Keratinocyte (primary cell): ENCODE data around the gene HSPE1. TPM values are rescaled to one million over a fixed set of nuclear protein-coding genes. Genes with fewer than 3 reads are reported as not detected.

Experiments
- DNase-seq: peaks from one replicate; pipeline ENCODE4 v3.0.0-alpha.2; 2011; ENCODE audit warnings: low read depth, missing footprints, low spot score
- FAIRE-seq: peaks from 2 replicates; lab custom pipeline; 2011; peaks lifted over from hg19 to GRCh38; lab: Jason Lieb, UNC
- H2AFZ ChIP-seq: 2 replicates; pipeline ENCODE4 v1.6.0; 2012; ENCODE audit warnings: low read length, control low read depth, inconsistent platforms; ENCODE audit not compliant: control insufficient read depth
- H3K27ac ChIP-seq: 2 replicates; pipeline ENCODE4 v1.5.1; 2011; ENCODE audit warnings: low read length; ENCODE audit not compliant: control insufficient read depth, insufficient read depth
- H3K27me3 ChIP-seq: 3 replicates; pipeline ENCODE4 v1.6.0; 2011; ENCODE audit warnings: low read length; ENCODE audit not compliant: control insufficient read depth, insufficient read depth; ENCODE audit errors: extremely low read depth
- H3K36me3 ChIP-seq, 2 experiments: 2 replicates in 1 of 2; 3 replicates in 1 of 2; pipeline ENCODE4 v1.5.1; 2011; ENCODE audit warnings: low read length in 2 of 2, mild to moderate bottlenecking in 1 of 2; ENCODE audit not compliant: control insufficient read depth in 2 of 2, insufficient read depth in 2 of 2; ENCODE audit errors: extremely low read depth in 1 of 2
- H3K4me1 ChIP-seq: 3 replicates; pipeline ENCODE4 v1.5.1; 2011; ENCODE audit warnings: low read length; ENCODE audit not compliant: control insufficient read depth, insufficient read depth; ENCODE audit errors: extremely low read depth
- H3K4me2 ChIP-seq: 3 replicates; pipeline ENCODE4 v1.6.0; 2011; ENCODE audit warnings: low read depth, low read length; ENCODE audit not compliant: control insufficient read depth, insufficient read depth; ENCODE audit errors: extremely low read depth
- H3K4me3 ChIP-seq, 3 experiments: fragments of 200-600 bp in 1 of 3; sonication (generic) in 1 of 3; 2 replicates in 2 of 3; 3 replicates in 1 of 3; pipeline ENCODE4 v1.5.1; 2011 to 2016; ENCODE audit warnings: low read length in 3 of 3, mild to moderate bottlenecking in 3 of 3, control low read depth in 2 of 3, inconsistent platforms in 1 of 3, low read depth in 1 of 3, mixed read lengths in 1 of 3, mixed run types in 1 of 3, moderate library complexity in 1 of 3; ENCODE audit not compliant: control insufficient read depth in 2 of 3, insufficient read depth in 2 of 3; ENCODE audit errors: extremely low read depth in 1 of 3
- H3K79me2 ChIP-seq: 2 replicates; pipeline ENCODE4 v1.6.0; 2012; ENCODE audit warnings: low read length; ENCODE audit not compliant: control insufficient read depth, insufficient read depth
- H3K9ac ChIP-seq: 3 replicates; pipeline ENCODE4 v1.6.0; 2011; ENCODE audit warnings: low read length; ENCODE audit not compliant: control insufficient read depth, insufficient read depth; ENCODE audit errors: extremely low read depth
- H3K9me1 ChIP-seq: 3 replicates; pipeline ENCODE4 v1.6.0; 2011; ENCODE audit warnings: low read length; ENCODE audit not compliant: control insufficient read depth, insufficient read depth; ENCODE audit errors: extremely low read depth
- H3K9me3 ChIP-seq: 2 replicates; pipeline ENCODE4 v1.5.1; 2012; ENCODE audit warnings: low read depth, low read length; ENCODE audit not compliant: control insufficient read depth
- H4K20me1 ChIP-seq: 3 replicates; pipeline ENCODE4 v1.6.0; 2011; ENCODE audit warnings: low read length; ENCODE audit not compliant: control insufficient read depth, insufficient read depth; ENCODE audit errors: extremely low read depth
- CTCF ChIP-seq, 3 experiments: IDR thresholded peaks in 1 of 3; conservative IDR thresholded peaks in 1 of 3; optimal IDR thresholded peaks in 1 of 3; 2 replicates in 2 of 3; 3 replicates in 1 of 3; pipeline versions ENCODE3 to v1.5.1; 2011; ENCODE audit warnings: low read length in 3 of 3, mild to moderate bottlenecking in 3 of 3, moderate library complexity in 2 of 3, control low read depth in 1 of 3, inconsistent platforms in 1 of 3; ENCODE audit not compliant: insufficient read depth in 2 of 3; ENCODE audit errors: extremely low read depth in 1 of 3
- EZH2 ChIP-seq: IDR thresholded peaks from one replicate; pipeline ENCODE4 v1.6.1; 2012; ENCODE audit warnings: inconsistent platforms, mild to moderate bottlenecking, low read length, moderate library complexity
- dilution Hi-C: fragments of 300-500 bp; cut with MboI; formaldehyde crosslinking; loops from one replicate; pipeline ENCODE4 v1.7.0; 2020; ENCODE audit warnings: low sequenced_read_pairs; ENCODE audit not compliant: extremely low pct_ligation_motif_present
- polyA plus RNA-seq, 5 experiments: library from polyadenylated mRNA; depleted of rRNA in 3 of 5; stranded (reverse) in 3 of 5; stranded (forward) in 1 of 5; unstranded in 1 of 5; fragments of >200 nt; gene quantifications; 1 replicate in 1 of 5; 2 replicates in 3 of 5; 3 replicates in 1 of 5; pipeline versions ENCODE4 v1.2.1 to v1.2.3, GENCODE V29; 2011 to 2012; ENCODE audit warnings: missing spikeins in 2 of 5, low read depth in 1 of 5, low replicate concordance in 1 of 5

The HSPE1 gene
- polyA plus RNA-seq, 1 donor (not counting 4 experiments of a cell fraction or from before 2014, with no cell fraction given), result 277 TPM

- Histone ChIP-seq H3K27ac (peak overlapping the region; percentile 80), H3K9me3 (no peaks in the 10 kb centered on the region), H3K27me3 (no peaks in the 10 kb centered on the region), H3K4me3 (peak overlapping the region; percentile 92 to 96 (median 94)), H3K9me1 (no peaks in the 10 kb centered on the region), H2AFZ (peak overlapping the region; percentile 52), H3K4me2 (peak overlapping the region; percentile 77), H3K4me1 (peaks cover 33% of the 10 kb centered on the region), H3K36me3 (peaks cover 23 to 28% of the 10 kb centered on the region in 2 experiments), H4K20me1 (peaks cover 9% of the 10 kb centered on the region), H3K9ac (peak overlapping the region; percentile 89), H3K79me2 (peaks cover 89% of the 10 kb centered on the region)
- TF ChIP-seq CTCF (optimal IDR thresholded peaks at IDR 0.05 in 1 of 3, IDR thresholded peaks at IDR 0.05 in 1 of 3, conservative IDR thresholded peaks at IDR 0.05 in 1 of 3; ENCODE audit: extremely low read depth in 1 of 3, insufficient read depth in 2 of 3, low read length in 3 of 3) (no peak), EZH2 (no peak)
- DNase-seq (no peak), FAIRE-seq (no peak)
- dilution Hi-C loops, result no loop called here
Measured at GRCh38 chr2:197498937-197499593, 1.1 kb upstream of the HSPE1 start.

GRCh38 chr2:197500503-197501131 is 438 bp downstream of the HSPE1 start:
- H3K9me1 ChIP-seq, result no peaks in the 10 kb centered on the region
- DNase-seq, result no peak
- peaks cover 16 to 35% of the 10 kb centered on the region in 2 experiments for H3K36me3 ChIP-seq
- peak overlapping the region; percentile 92 for H3K27ac ChIP-seq
- peaks cover 32% of the 10 kb centered on the region for H3K4me1 ChIP-seq
- peak overlapping the region; percentile 71 for H2AFZ ChIP-seq
- no peaks in the 10 kb centered on the region for H3K27me3 ChIP-seq
- peak overlapping the region; percentile 89 for H3K9ac ChIP-seq
- peaks cover 9% of the 10 kb centered on the region for H4K20me1 ChIP-seq
- peak overlapping the region; percentile 92 to 99 (median 98) for H3K4me3 ChIP-seq
- no peak for FAIRE-seq
- no peak for TF ChIP-seq EZH2
- TF ChIP-seq CTCF (optimal IDR thresholded peaks at IDR 0.05 in 1 of 3, IDR thresholded peaks at IDR 0.05 in 1 of 3, conservative IDR thresholded peaks at IDR 0.05 in 1 of 3; ENCODE audit: extremely low read depth in 1 of 3, insufficient read depth in 2 of 3, low read length in 3 of 3), result no peak
- H3K4me2 ChIP-seq, result peak overlapping the region; percentile 85
- H3K9me3 ChIP-seq, result no peaks in the 10 kb centered on the region
- peaks cover 80% of the 10 kb centered on the region for H3K79me2 ChIP-seq
- dilution Hi-C loops, result no loop called here
